ENCODE data around the gene GALNT2.

The GALNT2 gene

GRCh38 chr1:230268371-230269170 is 201.5 kb downstream of the GALNT2 start:
- Histone ChIP-seq H3K9me3 (ENCODE audit: control insufficient read depth, insufficient read depth, low read depth, low read length) (no peaks in the 10 kb centered on the region), H3K36me3 (ENCODE audit: control insufficient read depth, insufficient read depth, low read length) (peaks cover 26% of the 10 kb centered on the region), H3K9ac (ENCODE audit: low read length) (no peak overlapping the region), H3K4me3 (ENCODE audit: low read depth, low read length) (no peak overlapping the region), H3K27ac (ENCODE audit: low read depth, low read length) (no peak overlapping the region), H3K4me1 (ENCODE audit: control insufficient read depth, insufficient read depth, low read length) (peaks cover 7% of the 10 kb centered on the region), H3K27me3 (ENCODE audit: control insufficient read depth, insufficient read depth, low read length) (no peaks in the 10 kb centered on the region)

- Histone ChIP-seq H3K27ac (ENCODE audit: low read depth, low read length) (no peak overlapping the region), H3K36me3 (ENCODE audit: control insufficient read depth, insufficient read depth, low read length) (peaks cover 12% of the 10 kb centered on the region), H3K9me3 (ENCODE audit: control insufficient read depth, insufficient read depth, low read depth, low read length) (no peaks in the 10 kb centered on the region), H3K4me1 (ENCODE audit: control insufficient read depth, insufficient read depth, low read length) (peaks cover 7% of the 10 kb centered on the region), H3K9ac (ENCODE audit: low read length) (no peak overlapping the region), H3K27me3 (ENCODE audit: control insufficient read depth, insufficient read depth, low read length) (no peaks in the 10 kb centered on the region), H3K4me3 (ENCODE audit: low read depth, low read length) (no peak overlapping the region)
Measured at GRCh38 chr1:230270185-230270558, 203.1 kb downstream of the GALNT2 start.

DNA sequence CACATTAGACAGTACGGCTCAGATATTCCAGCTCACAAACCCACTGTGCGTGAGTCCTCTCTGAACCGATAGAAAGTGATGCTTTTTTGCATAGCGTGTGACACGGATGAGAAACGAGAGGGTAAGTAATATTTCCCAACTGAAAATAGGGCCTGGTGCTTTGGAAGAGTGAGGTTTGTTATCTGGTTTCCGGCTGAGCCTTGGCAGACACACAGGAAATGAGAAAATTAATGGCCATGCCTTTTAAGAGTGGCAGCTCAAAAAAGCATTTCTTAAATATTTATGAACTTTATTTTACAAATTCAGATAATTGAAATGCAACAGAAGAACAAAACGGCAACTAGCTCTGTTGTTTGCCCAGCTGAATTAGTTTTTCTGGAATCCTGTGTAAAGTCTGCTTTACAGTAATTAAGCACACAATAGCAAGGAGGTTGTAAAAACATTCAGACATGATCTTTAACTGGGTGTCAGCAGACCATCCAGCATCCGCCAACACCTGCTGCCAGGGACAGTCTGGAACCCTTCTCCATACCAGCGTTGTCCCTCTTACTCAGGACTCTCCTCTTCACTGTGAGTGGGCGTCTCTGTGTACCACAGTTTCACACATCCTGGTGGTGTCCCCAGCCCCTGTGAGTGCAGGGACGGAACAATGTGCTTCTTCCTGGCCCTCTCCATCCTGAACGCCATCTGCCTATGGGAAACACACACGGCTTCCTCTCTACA is 203.7 kb downstream of the GALNT2 start:
- Histone ChIP-seq H3K27ac (ENCODE audit: low read depth, low read length) (no peak overlapping the region), H3K9ac (ENCODE audit: low read length) (no peak overlapping the region), H3K36me3 (ENCODE audit: control insufficient read depth, insufficient read depth, low read length) (peaks cover 12% of the 10 kb centered on the region)

DNA sequence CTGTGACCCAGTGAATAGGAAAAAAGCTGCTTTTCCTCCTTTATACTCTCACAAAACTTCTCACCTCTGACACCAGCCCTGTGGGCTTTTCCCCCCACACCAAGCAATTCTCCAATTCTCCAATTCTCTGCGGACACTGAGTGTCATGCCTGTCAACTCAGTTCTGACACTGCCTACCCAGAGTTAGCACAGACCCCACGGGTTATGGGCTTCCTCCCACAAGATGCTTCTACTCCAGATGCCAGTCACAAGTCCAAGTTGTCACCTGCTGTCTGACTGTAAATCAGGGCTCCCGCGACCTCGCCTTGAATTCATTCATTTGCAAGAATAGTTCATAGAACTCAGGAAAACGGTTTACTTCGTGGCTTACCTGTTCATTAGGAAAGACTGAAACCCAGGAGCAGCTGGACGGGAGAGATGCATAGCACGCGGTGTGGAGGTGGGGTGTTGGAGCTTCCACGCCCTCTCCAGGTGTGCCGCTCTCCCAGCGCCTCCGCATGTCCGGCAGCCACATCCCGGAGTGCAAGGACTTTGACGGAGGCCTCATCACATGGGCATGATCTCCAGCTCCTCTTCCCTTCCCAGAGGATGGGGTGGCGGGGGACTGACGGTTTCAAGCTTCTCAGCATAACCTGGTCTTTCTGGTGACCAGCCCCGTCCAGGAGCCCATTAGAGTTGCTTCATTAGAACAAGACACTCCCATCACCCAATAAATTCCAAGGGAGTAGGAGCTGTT is 204.4 kb downstream of the GALNT2 start:
- H3K36me3 ChIP-seq (ENCODE audit: control insufficient read depth, insufficient read depth, low read length) = peaks cover 15% of the 10 kb centered on the region
- no peaks in the 10 kb centered on the region for H3K27me3 ChIP-seq (ENCODE audit: control insufficient read depth, insufficient read depth, low read length)
- H3K4me1 ChIP-seq (ENCODE audit: control insufficient read depth, insufficient read depth, low read length) = peaks cover 11% of the 10 kb centered on the region
- H3K27ac ChIP-seq (ENCODE audit: low read depth, low read length) = no peak overlapping the region
- H3K9ac ChIP-seq (ENCODE audit: low read length) = no peak overlapping the region
- no peaks in the 10 kb centered on the region for H3K9me3 ChIP-seq (ENCODE audit: control insufficient read depth, insufficient read depth, low read depth, low read length)
- H3K4me3 ChIP-seq (ENCODE audit: low read depth, low read length) = no peak overlapping the region

More for the DNA sequence above, 203.7 kb downstream of the GALNT2 start:
- no peak overlapping the region for H3K4me3 ChIP-seq (ENCODE audit: low read depth, low read length)
- no peaks in the 10 kb centered on the region for H3K27me3 ChIP-seq (ENCODE audit: control insufficient read depth, insufficient read depth, low read length)
- no peaks in the 10 kb centered on the region for H3K9me3 ChIP-seq (ENCODE audit: control insufficient read depth, insufficient read depth, low read depth, low read length)
- H3K4me1 ChIP-seq (ENCODE audit: control insufficient read depth, insufficient read depth, low read length) = peaks cover 7% of the 10 kb centered on the region

GRCh38 chr1:230272557-230272956 is 205.5 kb downstream of the GALNT2 start:
- no peaks in the 10 kb centered on the region for H3K27me3 ChIP-seq (ENCODE audit: control insufficient read depth, insufficient read depth, low read length)
- H3K36me3 ChIP-seq (ENCODE audit: control insufficient read depth, insufficient read depth, low read length) = peaks cover 9% of the 10 kb centered on the region
- no peaks in the 10 kb centered on the region for H3K9me3 ChIP-seq (ENCODE audit: control insufficient read depth, insufficient read depth, low read depth, low read length)
- peaks cover 19% of the 10 kb centered on the region for H3K4me1 ChIP-seq (ENCODE audit: control insufficient read depth, insufficient read depth, low read length)
- no peak overlapping the region for H3K9ac ChIP-seq (ENCODE audit: low read length)
- no peak overlapping the region for H3K27ac ChIP-seq (ENCODE audit: low read depth, low read length)
- no peak overlapping the region for H3K4me3 ChIP-seq (ENCODE audit: low read depth, low read length)

DNA sequence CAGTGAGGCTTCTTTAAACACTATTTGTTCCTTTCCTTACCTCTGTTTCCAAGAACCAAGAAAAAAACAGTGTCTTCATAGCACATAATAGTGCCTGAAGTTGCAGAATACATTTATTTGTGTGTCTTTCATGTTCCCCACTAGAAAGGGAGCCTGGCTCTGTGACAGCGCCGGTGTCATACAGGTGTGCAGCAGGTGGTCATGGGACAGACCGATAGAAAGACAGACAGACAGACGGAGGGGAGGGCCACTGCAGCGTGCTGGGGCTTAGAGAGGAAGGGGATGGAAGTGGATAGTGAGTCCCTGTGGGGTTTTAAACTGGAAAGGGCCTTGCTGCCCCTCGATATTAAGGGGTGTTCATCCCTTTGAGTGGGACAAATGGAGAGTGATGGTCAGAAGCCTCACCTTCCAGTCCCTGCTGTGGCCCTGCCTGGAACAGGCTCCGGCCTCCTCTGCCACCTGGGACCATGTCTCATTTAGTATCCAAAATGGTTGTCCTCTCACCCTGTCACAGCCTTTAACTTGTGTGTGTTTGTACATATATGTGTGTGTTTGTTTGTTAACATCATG is 206.2 kb downstream of the GALNT2 start:
- Histone ChIP-seq H3K4me3 (ENCODE audit: low read depth, low read length) (no peak overlapping the region), H3K27ac (ENCODE audit: low read depth, low read length) (no peak overlapping the region), H3K36me3 (ENCODE audit: control insufficient read depth, insufficient read depth, low read length) (peaks cover 9% of the 10 kb centered on the region), H3K27me3 (ENCODE audit: control insufficient read depth, insufficient read depth, low read length) (no peaks in the 10 kb centered on the region), H3K9ac (ENCODE audit: low read length) (no peak overlapping the region), H3K4me1 (ENCODE audit: control insufficient read depth, insufficient read depth, low read length) (peaks cover 21% of the 10 kb centered on the region), H3K9me3 (ENCODE audit: control insufficient read depth, insufficient read depth, low read depth, low read length) (no peaks in the 10 kb centered on the region)

DNA sequence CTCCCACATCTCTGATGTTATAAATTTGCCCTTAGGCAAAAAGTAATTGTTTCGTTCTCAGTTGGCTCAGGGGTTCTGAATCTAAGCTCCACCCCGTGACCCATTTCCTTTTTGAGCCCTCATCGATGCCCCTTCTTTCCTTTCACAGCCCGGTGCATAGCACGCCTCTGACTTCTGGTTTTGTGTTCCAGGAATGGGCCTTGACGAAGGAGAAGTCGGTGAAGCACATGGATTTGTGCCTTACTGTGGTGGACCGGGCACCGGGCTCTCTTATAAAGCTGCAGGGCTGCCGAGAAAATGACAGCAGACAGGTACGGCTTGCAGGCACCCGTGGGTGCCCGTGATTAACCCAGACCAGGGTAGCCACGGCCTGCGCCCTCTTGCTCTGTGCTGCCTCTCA is 207.2 kb downstream of the GALNT2 start:
- no peaks in the 10 kb centered on the region for H3K9me3 ChIP-seq (ENCODE audit: control insufficient read depth, insufficient read depth, low read depth, low read length)
- H3K36me3 ChIP-seq (ENCODE audit: control insufficient read depth, insufficient read depth, low read length) = peaks cover 12% of the 10 kb centered on the region
- H3K27ac ChIP-seq (ENCODE audit: low read depth, low read length) = no peak overlapping the region

GRCh38 chr1:230276401-230276800 is 209.4 kb downstream of the GALNT2 start:
- H3K27me3 ChIP-seq (ENCODE audit: control insufficient read depth, insufficient read depth, low read length) = no peaks in the 10 kb centered on the region
- H3K4me1 ChIP-seq (ENCODE audit: control insufficient read depth, insufficient read depth, low read length) = peaks cover 15% of the 10 kb centered on the region
- H3K27ac ChIP-seq (ENCODE audit: low read depth, low read length) = no peak overlapping the region
- H3K4me3 ChIP-seq (ENCODE audit: low read depth, low read length) = no peak overlapping the region
- peaks cover 22% of the 10 kb centered on the region for H3K36me3 ChIP-seq (ENCODE audit: control insufficient read depth, insufficient read depth, low read length)
- H3K9me3 ChIP-seq (ENCODE audit: control insufficient read depth, insufficient read depth, low read depth, low read length) = no peaks in the 10 kb centered on the region
- H3K9ac ChIP-seq (ENCODE audit: low read length) = no peak overlapping the region

More for the DNA sequence above, 207.2 kb downstream of the GALNT2 start:
- peaks cover 15% of the 10 kb centered on the region; the same call in 1 of the 2 replicates for H3K4me1 ChIP-seq (ENCODE audit: control insufficient read depth, insufficient read depth, low read length)
- no peak overlapping the region for H3K4me3 ChIP-seq (ENCODE audit: low read depth, low read length)
- no peak overlapping the region for H3K9ac ChIP-seq (ENCODE audit: low read length)
- H3K27me3 ChIP-seq (ENCODE audit: control insufficient read depth, insufficient read depth, low read length) = no peaks in the 10 kb centered on the region

DNA sequence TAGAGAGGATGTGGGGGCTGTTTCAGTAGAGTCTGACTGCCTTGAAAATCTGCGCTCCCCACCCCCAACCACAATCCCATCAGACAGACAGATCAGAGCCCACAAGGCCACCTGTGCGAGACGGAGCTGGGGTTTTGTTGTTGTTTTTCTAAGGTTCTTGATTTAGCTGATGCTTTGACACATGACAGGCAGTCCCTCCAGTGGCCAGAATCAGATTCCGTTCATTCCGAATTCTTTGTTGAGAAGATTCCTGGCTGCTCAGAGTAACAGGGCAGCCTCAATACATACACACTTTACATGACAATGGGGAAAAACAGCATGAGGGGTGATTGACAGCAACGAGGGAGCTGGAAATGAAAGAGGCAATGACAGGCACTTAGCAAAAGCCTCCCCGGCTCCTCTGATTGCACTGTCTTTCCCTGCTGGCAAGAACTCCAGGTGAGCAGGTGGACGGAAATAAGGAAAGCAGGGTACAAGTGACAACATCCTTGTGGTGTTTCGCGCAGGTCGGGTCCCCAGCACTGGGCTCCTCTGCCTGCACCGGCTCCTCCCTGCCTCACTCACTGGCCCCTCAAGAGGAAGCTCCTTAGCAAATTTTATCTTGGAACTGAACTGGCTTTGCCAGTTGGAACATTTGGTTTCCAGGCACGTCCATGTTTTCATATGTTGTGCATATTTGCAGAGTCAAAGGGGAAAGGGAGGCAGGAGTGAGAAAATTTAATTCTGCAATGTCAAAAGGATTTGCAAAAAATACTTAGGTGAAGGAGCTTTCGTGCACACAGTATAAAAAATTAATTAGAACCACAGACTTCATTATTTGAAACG is 210.4 kb downstream of the GALNT2 start:
- H3K9ac ChIP-seq (ENCODE audit: low read length) = no peak overlapping the region
- H3K9me3 ChIP-seq (ENCODE audit: control insufficient read depth, insufficient read depth, low read depth, low read length) = no peaks in the 10 kb centered on the region
- H3K27ac ChIP-seq (ENCODE audit: low read depth, low read length) = no peak overlapping the region
- no peak overlapping the region for H3K4me3 ChIP-seq (ENCODE audit: low read depth, low read length)
- peaks cover 15% of the 10 kb centered on the region for H3K4me1 ChIP-seq (ENCODE audit: control insufficient read depth, insufficient read depth, low read length)
- no peaks in the 10 kb centered on the region for H3K27me3 ChIP-seq (ENCODE audit: control insufficient read depth, insufficient read depth, low read length)
- H3K36me3 ChIP-seq (ENCODE audit: control insufficient read depth, insufficient read depth, low read length) = peaks cover 22% of the 10 kb centered on the region

GRCh38 chr1:230278376-230278775 is 211.3 kb downstream of the GALNT2 start:
- Histone ChIP-seq H3K27ac (ENCODE audit: low read depth, low read length) (no peak overlapping the region), H3K36me3 (ENCODE audit: control insufficient read depth, insufficient read depth, low read length) (peaks cover 22% of the 10 kb centered on the region), H3K9ac (ENCODE audit: low read length) (no peak overlapping the region), H3K27me3 (ENCODE audit: control insufficient read depth, insufficient read depth, low read length) (no peaks in the 10 kb centered on the region), H3K4me3 (ENCODE audit: low read depth, low read length) (no peak overlapping the region), H3K4me1 (ENCODE audit: control insufficient read depth, insufficient read depth, low read length) (peaks cover 15% of the 10 kb centered on the region), H3K9me3 (ENCODE audit: control insufficient read depth, insufficient read depth, low read depth, low read length) (no peaks in the 10 kb centered on the region)
